Activated CD8-positive, alpha-beta memory T cell treated with anti-CD3 and anti-CD28 coated beads, Interleukin-2, amount 50 U/mL, for 24 hours (primary cell): ENCODE data around the gene APOC1.
"Not testable (repeated sequence)": the region's sequence is repeated elsewhere in the genome, so short reads cannot be mapped to it uniquely, and the experiment has no call there.

Experiments used
- DNase-seq: peaks from one replicate; pipeline ENCODE4 v3.0.0-alpha.2; 2020; ENCODE audit errors: extremely low read depth

The APOC1 gene

DNA sequence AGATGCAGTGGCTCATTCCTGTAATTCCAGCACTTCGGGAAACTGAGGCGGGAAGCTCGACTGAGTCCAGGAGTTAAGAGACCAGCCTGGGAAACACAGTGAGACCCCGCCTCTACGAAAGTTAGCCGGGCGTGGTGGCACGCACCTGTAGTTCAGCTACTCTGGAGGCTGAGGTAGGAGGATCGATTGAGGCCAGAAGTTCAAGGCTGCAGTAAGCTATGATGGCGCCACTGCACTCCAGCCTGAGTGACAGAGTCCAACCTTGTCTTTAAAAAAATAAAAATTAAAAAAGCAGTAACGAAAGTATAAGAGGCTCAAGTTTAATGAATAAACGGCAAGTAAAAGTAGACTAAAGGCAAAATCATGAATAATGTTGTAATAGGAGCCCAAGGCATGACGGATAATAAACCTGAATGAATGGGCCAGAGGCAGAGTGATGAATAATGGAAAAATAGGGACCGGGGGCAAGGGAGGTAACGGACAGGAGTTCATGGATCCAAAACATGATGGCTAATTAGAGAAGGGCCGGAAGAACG lies 24.5 kb upstream of the APOC1 start:
- DNase-seq, result no peak

DNA sequence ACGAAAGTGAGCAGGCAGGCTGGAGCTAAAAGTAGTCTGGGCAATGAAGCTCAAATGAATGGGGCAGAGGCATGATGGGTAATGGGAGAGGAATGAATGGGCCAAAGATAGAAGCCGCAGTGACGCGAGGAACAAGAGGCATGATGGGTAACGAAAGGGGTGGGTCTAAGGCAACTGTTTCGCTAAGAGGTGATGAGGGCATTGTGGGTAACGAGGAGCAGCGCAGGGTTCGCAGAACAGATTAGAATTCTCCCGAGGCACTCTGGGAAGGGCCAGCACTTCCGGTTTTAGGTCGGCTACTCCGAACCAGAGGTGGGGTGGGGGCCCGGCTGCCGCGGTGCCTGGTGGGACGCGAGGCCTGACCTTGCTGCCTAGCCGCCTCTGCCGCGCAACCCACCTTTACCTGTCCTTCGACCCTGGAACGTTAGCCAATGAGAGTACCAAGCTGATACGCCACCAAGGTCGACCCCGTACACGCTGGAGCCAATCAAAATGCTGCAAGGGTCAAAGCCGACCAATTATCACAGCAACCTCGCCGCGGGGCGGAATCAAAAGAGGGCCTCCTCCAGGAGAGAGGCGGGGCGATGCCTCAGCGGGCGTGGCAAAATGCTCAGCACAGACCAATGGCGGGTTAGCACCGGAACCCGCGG lies 23.9 kb upstream of the APOC1 start:
- peak; percentile 100 for DNase-seq

DNA sequence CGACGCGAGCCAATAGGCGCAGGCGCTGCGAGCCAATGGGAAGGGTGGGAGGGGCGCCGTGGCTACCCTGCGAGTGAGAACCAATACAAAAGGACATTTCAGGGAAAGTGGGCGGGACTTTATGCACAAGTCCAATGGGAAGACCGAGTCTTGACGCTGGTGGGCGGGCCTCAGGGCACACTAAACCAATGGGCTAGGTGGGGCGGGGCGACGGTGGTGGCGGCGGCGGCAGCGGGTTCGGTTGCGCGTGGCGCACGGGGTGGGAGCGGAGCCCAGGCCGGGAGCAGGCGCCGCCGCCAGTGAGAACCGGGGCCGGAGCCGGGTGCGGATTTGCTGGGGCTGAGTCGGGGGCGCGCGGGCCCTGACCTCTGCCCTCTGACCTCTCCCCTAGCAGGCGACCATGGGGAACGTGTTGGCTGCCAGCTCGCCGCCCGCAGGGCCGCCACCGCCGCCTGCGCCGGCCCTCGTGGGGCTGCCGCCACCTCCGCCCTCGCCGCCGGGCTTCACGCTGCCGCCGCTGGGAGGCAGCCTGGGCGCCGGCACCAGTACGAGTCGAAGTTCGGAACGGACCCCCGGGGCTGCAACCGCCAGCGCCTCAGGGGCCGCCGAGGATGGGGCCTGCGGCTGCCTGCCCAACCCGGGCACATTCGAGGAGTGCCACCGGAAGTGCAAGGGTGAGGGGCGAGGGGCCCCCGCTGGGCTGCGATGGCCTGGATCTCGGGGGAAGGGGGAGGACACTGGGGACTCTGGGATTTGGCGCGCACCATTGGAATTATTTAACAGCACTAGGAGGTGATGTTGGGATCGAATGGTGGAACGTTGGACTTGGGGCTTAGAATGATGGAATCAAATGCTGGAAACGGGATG lies 23.2 kb upstream of the APOC1 start, which contains the start of gene TOMM40:
Gene TOMM40, plus strand, starts transcription at position 239 of the 867 bp plus-strand sequence. Its CDS starts 162 bp downstream, at position 401.
- DNase-seq, result no peak

DNA sequence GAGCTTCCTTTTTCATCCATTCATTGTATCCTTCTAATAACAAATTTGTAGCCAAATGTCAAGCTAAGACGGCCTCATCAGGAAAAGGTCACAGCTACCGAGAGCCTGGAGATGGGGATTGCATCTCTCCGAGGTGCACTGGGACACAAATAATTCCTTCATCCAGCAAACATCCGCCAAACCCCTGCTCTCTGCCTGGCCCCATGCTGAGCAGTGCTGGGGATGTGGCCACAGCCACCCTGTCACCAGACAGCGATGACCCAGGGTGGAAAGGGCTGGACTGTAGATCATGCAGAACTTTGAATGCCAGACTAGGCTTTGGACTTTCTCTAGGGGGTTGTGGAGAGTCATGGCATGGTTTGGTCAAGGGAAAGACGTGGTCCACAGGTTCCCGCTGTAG lies 21.5 kb upstream of the APOC1 start:
- no peak for DNase-seq

DNA sequence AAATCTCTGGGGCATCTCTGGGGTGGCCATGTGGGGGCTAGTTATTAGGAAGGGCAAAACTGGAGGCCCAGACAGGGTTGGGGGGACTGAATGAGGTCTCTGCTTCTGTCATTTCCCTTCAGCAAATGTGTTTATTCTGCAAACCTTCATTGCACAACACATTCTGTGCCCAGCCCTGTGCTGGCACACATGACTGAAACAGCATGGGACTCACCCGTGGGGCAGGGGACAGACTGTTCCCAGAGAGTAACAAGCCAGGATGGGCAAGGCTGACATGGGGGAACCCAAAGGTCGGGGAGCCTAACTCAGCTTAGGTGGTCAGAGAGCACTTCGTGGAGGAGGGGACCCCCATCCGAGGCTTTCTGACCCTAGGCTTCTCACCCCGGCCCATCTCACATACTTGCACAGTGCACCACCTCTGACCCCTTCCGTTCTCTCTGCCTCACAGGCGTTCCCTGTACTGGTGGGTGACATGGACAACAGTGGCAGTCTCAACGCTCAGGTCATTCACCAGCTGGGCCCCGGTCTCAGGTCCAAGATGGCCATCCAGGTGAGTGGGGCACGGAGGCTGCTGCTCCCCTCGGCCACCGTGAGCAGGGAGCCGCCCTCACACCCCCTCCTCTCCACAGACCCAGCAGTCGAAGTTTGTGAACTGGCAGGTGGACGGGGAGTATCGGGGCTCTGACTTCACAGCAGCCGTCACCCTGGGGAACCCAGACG lies 20.9 kb upstream of the APOC1 start:
- no peak for DNase-seq

DNA sequence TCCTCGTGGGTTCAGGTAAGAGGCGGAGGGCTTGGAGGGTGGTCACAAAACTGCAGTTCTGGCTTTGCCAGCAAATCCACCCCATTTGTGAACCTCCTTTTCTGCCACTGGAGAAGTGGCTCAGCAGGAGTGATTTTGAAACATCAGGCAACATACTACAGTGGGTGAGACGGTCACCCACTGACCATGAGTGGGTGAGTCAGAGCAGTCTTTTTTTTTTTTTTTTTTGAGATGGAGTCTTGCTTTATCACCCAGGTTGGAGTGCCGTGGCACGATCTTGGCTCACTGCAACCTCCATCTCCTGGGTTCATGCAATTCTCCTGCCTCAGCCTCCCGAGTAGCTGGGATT lies 20.4 kb upstream of the APOC1 start:
- no peak for DNase-seq

DNA sequence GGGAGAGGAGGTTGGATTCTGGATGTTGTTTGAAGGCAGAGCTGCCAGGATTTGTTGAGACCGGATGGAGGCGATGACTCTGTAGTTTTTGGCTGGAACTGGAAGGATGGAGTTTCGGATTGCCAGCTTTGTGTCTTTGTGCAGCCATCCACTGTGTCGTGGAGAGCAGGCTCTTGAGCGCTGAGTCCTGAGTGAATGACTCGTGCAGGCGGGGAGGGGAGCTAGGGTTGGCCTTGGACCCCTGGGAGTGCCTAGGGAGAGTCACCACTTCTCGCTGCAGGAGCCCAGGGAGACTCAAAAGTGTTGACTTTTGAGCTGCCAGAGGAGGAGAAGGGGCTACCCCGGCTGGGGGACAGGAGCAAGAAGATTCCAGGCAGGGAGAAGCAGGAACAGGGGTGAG lies 19.5 kb upstream of the APOC1 start:
- DNase-seq, result no peak

DNA sequence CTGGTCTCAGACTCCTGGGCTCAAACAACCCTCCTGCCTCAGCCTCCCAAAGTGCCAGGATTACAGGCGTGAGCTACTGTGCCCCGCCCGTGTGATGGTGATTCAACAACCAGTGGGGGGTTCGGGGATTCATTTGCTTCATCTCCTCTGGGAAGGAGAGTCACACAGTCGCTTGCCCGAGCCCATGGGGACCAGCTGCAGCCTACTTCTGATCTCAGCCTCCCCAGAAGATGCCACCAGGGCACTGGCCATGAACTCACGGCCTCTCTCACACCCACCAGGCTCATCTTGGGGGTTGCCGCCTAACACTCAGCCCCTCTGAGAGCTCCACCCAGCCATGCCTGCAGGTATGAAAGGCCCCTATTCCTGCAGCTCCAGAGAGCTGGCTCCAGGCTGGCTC lies 16.6 kb upstream of the APOC1 start:
- no peak for DNase-seq

DNA sequence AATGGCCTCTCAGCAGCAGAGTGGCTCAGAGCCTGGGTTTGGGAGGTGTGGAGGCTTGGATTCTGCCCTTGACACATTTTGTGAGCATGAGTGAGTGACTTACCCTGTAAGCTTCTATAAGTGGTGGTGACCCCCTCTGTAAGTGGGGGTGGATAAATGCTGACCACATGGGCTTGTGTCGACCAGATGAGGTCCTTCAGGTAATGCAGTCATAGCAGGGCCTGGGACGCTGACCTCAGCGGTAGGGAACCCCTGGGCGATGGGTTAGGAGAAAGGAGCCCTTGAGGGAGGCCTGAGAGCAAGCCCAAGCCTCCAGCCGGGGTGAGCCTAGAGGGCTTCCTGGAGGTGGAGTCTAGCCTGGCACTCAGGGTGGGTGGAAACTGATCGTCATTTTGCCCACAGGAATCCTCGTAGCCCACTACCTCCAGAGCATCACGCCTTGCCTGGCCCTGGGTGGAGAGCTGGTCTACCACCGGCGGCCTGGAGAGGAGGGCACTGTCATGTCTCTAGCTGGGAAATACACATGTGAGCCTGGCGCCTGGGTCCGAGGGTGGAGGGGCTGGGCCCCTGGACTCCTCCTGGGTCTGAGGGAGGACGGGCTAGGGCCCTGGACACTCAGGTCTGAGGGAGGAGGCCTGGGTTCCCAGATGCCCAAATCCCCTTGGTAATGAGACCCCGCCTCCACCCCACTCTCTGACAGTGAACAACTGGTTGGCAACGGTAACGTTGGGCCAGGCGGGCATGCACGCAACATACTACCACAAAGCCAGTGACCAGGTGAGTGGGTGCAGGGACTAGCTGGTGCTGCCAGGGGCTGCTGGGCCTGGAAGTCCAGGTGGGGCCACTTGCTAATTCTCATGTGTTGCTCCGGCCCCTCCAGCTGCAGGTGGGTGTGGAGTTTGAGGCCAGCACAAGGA lies 13.8 kb upstream of the APOC1 start:
- DNase-seq, result no peak

DNA sequence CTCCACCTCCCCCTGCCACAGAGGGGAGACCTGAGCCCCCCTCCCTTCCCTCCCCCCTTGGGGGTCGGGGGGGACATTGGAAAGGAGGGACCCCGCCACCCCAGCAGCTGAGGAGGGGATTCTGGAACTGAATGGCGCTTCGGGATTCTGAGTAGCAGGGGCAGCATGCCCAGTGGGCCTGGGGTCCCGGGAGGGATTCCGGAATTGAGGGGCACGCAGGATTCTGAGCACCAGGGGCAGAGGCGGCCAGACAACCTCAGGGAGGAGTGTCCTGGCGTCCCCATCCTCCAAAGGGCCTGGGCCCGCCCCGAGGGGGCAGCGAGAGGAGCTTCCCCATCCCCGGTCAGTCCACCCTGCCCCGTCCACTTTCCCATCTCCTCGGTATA lies 11.2 kb upstream of the APOC1 start:
- no peak for DNase-seq

DNA sequence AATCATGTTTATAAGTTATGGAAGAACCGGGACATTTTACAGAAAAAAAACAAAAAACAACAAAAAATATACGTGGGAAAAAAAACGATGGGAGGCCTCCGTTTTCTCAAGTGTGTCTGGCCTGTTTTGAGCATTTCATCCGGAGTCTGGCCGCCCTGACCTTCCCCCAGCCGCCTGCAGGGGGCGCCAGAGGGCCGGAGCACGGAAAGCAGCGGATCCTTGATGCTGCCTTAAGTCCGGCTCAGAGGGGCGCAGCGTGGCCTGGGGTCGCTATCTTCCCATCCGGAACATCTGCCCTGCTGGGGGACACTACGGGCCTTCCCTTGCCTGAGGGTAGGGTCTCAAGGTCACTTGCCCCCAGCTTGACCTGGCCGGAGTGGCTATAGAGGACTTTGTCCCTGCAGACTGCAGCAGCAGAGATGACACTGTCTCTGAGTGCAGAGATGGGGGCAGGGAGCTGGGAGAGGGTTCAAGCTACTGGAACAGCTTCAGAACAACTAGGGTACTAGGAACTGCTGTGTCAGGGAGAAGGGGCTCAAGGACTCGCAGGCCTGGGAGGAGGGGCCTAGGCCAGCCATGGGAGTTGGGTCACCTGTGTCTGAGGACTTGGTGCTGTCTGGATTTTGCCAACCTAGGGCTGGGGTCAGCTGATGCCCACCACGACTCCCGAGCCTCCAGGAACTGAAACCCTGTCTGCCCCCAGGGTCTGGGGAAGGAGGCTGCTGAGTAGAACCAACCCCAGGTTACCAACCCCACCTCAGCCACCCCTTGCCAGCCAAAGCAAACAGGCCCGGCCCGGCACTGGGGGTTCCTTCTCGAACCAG lies 10.6 kb upstream of the APOC1 start:
- peak; percentile 40 for DNase-seq

DNA sequence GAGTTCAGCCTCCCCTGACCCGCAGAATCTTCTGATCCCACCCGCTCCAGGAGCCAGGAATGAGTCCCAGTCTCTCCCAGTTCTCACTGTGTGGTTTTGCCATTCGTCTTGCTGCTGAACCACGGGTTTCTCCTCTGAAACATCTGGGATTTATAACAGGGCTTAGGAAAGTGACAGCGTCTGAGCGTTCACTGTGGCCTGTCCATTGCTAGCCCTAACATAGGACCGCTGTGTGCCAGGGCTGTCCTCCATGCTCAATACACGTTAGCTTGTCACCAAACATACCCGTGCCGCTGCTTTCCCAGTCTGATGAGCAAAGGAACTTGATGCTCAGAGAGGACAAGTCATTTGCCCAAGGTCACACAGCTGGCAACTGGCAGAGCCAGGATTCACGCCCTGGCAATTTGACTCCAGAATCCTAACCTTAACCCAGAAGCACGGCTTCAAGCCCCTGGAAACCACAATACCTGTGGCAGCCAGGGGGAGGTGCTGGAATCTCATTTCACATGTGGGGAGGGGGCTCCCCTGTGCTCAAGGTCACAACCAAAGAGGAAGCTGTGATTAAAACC lies 9.9 kb upstream of the APOC1 start:
- DNase-seq, result no peak

DNA sequence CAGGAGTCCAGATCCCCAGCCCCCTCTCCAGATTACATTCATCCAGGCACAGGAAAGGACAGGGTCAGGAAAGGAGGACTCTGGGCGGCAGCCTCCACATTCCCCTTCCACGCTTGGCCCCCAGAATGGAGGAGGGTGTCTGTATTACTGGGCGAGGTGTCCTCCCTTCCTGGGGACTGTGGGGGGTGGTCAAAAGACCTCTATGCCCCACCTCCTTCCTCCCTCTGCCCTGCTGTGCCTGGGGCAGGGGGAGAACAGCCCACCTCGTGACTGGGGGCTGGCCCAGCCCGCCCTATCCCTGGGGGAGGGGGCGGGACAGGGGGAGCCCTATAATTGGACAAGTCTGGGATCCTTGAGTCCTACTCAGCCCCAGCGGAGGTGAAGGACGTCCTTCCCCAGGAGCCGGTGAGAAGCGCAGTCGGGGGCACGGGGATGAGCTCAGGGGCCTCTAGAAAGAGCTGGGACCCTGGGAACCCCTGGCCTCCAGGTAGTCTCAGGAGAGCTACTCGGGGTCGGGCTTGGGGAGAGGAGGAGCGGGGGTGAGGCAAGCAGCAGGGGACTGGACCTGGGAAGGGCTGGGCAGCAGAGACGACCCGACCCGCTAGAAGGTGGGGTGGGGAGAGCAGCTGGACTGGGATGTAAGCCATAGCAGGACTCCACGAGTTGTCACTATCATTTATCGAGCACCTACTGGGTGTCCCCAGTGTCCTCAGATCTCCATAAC lies 8.8 kb upstream of the APOC1 start, which contains the start of gene APOE:
Gene APOE, plus strand, starts transcription at position 360 of the 724 bp plus-strand sequence. CDS start 829 bp downstream, outside the sequence.
- no peak for DNase-seq

DNA sequence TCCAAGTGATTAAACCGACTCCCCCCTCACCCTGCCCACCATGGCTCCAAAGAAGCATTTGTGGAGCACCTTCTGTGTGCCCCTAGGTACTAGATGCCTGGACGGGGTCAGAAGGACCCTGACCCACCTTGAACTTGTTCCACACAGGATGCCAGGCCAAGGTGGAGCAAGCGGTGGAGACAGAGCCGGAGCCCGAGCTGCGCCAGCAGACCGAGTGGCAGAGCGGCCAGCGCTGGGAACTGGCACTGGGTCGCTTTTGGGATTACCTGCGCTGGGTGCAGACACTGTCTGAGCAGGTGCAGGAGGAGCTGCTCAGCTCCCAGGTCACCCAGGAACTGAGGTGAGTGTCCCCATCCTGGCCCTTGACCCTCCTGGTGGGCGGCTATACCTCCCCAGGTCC lies 6.8 kb upstream of the APOC1 start:
- no peak for DNase-seq

DNA sequence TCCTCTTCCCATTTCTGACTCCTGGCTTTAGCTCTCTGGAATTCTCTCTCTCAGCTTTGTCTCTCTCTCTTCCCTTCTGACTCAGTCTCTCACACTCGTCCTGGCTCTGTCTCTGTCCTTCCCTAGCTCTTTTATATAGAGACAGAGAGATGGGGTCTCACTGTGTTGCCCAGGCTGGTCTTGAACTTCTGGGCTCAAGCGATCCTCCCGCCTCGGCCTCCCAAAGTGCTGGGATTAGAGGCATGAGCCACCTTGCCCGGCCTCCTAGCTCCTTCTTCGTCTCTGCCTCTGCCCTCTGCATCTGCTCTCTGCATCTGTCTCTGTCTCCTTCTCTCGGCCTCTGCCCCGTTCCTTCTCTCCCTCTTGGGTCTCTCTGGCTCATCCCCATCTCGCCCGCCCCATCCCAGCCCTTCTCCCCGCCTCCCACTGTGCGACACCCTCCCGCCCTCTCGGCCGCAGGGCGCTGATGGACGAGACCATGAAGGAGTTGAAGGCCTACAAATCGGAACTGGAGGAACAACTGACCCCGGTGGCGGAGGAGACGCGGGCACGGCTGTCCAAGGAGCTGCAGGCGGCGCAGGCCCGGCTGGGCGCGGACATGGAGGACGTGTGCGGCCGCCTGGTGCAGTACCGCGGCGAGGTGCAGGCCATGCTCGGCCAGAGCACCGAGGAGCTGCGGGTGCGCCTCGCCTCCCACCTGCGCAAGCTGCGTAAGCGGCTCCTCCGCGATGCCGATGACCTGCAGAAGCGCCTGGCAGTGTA lies 6.2 kb upstream of the APOC1 start:
- no peak for DNase-seq

DNA sequence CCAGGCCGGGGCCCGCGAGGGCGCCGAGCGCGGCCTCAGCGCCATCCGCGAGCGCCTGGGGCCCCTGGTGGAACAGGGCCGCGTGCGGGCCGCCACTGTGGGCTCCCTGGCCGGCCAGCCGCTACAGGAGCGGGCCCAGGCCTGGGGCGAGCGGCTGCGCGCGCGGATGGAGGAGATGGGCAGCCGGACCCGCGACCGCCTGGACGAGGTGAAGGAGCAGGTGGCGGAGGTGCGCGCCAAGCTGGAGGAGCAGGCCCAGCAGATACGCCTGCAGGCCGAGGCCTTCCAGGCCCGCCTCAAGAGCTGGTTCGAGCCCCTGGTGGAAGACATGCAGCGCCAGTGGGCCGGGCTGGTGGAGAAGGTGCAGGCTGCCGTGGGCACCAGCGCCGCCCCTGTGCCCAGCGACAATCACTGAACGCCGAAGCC lies 5.6 kb upstream of the APOC1 start:
- no peak for DNase-seq

DNA sequence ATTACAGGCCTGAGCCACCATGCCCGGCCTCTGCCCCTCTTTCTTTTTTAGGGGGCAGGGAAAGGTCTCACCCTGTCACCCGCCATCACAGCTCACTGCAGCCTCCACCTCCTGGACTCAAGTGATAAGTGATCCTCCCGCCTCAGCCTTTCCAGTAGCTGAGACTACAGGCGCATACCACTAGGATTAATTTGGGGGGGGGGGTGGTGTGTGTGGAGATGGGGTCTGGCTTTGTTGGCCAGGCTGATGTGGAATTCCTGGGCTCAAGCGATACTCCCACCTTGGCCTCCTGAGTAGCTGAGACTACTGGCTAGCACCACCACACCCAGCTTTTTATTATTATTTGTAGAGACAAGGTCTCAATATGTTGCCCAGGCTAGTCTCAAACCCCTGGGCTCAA lies 4.6 kb upstream of the APOC1 start:
- DNase-seq, result no peak

DNA sequence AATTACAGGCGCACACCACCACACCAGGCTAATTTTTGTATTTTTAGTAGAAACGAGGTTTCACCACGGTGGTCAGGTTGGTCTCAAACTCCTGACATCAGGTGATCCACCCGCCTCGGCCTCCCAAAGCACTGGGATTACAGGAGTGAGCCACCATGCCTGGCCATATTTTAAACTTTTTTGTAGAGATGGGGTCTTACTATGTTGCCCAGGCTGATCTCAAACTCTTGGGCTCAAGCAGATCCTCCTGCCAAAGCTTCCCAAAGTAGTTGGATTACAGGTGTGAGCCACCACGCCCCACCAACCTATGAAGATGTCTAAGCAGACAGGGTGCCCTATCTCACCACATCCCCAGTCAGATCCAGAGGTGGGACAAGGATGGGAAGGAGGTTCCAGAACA lies 2.5 kb upstream of the APOC1 start:
- DNase-seq, result not testable (repeated sequence)

DNA sequence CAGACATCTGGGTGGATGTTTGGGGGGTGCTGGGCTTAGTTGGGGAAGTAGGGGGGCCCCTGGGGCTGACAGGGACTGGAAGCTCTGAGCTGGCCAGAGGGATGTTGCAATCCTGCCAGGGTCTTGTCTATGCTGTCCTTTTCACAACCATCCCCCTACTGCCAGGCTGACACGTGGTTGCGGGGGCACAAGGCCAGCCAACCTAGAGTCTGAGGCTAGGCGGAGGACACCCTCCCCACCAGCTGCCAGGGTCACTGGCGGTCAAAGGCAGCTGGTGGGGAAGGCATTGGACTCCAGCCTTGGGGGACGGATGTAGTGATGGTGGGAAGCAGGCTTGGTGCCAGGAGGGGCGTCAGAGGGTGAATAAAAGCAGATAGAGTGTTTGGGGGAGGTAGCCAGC lies 1.6 kb upstream of the APOC1 start:
- no peak for DNase-seq
